Measurements from ENCODE around the gene LTC4S.
"Not testable (repeated sequence)": the region's sequence is repeated elsewhere in the genome, so short reads cannot be mapped to it uniquely, and the experiment has no call there.

The LTC4S gene

DNA sequence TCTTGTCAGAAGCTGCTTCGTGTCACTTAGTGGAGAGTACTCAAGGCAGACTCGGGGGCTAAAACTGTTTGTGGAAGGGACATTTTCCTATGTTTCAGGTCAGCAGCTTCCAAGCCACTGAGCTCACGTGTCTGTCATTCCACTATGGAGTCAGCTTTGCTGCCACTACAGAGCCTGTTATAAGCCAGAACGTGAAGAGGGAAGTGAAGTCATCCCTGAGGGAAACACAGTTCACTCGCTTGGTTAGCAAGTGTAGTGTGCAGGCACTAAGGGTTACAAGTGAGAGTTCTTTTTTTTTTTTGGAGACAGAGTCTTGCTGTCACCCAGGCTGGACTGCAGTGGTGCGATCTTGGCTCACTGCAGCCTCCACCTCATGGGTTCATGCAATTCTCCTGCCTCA is 24.5 kb upstream of the LTC4S start:
- no peak for DNase-seq (ENCODE audit: low read depth in 2 of 2)

DNA sequence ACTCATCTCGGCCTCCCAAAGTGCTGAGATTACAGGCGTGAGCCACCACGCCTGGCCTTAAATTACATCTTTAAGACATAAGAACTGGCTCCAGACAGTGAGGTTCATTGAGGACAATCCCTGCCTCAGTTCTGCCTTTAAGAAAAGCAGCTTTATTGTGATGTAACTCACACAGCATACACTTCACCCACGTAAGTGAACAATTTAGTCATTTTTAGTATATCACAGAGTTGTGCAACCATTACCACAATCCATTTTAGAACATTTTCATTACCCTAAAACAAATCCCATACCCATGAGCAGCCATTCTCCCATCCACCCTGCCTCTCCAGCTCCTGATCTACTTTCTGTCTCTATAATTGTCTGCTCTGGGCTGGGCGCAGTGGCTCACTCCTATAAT is 24.0 kb upstream of the LTC4S start:
- no peak for DNase-seq (ENCODE audit: low read depth in 2 of 2)

DNA sequence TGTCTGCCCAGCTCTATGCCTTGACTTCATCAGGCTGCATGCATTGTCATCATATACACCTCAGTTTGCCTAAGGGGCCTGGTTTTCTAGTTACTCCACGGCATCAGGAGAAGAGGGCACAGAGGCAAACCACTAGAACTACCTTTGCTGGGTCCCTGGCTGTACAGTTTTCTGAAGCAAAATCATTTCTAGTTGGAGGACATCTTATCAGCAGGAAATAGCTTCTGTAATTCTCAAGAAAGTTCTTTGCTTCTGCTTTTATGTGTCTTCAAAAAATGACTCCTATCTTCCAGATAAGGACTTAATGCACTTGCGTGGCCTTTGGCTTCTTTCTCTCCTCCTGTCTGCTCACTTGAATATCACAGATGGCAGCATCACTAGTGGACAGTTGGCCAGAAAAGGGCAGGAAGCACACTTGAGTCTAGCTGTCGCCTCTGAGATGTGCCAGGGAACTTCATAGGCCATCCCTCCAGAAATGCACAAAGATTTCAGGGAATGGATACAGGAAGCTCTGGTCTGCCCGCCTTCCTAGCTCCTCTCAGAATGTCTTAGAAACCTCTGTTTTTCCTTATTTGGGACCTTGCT is 22.4 kb upstream of the LTC4S start:
- no peak for DNase-seq (ENCODE audit: low read depth in 2 of 2)

DNA sequence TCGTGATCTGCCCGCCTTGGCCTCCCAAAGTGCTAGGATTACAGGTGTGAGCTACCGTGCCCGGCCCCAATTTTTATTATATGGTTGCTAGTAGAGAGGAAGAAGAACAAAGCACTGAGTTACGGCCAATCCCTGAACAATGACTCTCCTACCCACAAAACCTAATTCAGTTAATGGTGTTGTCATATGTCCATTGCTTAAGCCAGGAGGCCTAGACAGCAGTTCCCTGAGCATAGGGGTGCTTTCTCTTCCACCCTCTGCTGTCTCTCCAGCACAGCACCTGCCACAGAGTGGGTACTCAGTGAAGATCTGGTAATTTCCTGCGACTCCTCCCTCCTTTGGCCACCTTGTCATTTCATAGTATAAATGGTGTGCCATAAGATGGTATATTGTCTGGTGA is 21.4 kb upstream of the LTC4S start:
- DNase-seq (ENCODE audit: low read depth in 2 of 2), result no peak

DNA sequence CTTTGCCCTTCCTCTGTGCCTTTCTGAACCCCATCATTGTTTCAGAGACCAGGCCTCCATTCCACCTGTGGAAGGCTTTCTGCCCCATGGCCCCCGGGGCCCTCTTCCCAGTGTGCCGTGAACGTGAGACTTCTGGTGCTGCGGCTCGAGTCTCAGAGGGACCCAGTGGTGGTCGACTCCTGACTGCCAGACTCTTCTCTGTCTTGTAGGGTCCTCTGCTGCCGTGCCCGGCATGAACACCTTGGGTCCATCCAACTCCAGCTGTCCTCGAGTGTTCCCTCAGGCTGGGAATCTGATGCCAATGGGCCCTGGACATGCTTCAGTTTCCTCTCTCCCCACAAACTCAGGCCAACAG is 20.1 kb upstream of the LTC4S start:
- DNase-seq (ENCODE audit: low read depth in 2 of 2), result no peak

DNA sequence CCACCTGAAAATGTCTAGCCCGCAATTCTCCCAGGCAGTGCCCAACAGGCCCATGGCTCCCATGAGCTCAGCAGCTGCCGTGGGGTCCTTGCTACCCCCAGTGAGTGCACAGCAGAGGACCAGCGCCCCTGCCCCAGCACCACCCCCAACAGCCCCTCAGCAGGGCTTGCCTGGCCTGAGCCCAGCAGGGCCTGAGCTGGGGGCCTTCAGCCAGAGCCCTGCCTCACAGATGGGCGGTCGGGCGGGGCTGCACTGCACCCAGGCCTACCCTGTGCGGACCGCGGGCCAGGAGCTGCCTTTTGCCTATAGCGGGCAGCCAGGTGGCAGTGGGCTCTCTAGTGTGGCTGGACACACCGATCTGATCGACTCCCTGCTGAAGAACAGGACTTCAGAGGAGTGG is 19.3 kb upstream of the LTC4S start:
- no peak for DNase-seq (ENCODE audit: low read depth in 2 of 2)

DNA sequence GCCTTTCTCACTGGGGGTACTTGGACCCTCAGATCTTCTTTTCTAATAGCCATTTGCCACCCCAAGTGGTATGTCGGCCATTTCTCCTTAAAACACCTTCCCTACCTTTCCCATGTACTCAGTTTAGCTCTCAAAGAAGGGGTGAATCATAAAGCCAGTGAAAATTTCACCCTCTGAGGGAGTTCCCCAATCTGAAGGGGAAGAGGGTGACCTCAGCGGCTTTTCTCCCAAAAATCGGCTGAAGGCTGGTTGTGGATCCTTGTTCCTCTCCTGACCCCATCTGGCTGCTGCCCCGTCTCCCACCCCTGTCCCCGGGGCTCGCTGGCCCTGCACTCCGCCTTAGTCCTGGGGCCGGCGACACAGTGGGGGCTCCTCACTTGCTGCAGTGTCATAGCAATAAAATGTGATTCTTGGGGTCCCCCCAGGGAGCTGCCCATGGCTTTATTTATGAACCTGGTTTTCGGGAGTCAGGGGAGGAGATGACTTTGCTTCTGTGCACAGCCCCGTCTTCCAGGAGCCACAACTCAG is 17.3 kb upstream of the LTC4S start:
- no peak for DNase-seq (ENCODE audit: low read depth in 2 of 2)

DNA sequence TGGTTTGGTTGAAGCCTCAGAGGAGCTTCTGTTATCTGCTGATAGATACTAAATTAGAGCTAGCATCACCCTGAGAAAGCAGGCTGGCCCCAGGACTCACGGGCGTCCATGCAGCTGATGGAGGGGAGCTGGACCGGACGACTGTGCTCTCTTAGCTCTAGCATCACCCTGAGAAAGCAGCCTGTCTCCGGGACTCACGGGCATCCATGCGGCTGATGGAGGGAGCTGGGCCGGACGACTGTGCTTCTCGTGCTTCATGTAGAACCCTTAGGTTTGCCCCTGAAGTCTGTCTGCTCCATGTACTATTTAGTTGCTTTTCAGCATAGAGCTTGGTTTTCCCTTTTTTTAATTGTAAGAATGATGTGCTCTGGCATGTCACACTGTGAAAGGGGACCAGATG is 16.3 kb upstream of the LTC4S start:
- DNase-seq (ENCODE audit: low read depth in 2 of 2), result no peak

DNA sequence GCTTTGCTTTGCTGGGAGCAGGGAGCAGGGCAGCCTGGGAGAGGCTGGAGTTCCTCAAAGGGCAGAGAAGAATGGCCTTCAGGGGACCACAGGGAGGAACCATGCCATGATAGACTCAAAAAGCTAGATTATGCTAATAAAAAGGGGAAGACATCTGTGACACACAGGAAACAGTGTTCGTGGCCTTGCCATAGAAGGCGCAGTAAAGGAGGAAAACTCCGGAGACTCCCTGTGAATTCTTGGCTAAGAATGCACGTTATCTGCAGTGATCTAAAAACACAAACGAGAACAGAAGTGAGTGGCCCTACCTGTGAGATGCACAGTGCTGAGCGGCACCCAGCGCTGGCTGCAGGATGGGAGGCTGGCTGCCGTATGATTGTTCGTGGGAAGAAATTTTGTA is 15.9 kb upstream of the LTC4S start:
- DNase-seq (ENCODE audit: low read depth in 2 of 2), result no peak

DNA sequence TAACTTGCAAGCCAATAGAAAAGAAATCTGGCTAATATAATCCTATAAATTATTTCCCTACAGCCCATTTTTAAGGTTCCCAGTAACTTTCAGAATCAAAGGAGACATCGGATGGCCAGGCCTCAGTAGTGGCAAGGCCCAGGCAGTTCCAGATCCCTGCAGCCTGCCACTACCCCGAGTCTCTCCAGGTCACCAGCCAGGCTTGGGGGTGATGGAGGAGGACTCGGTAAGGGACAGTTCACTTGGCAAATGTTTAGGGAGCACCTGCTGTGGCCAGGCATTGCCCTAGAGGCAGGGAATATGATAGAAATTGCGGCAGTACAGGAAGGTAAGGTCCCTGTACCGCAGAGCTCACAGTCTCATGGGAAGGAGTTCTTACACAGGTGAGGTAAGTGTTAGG is 15.2 kb upstream of the LTC4S start:
- DNase-seq (ENCODE audit: low read depth in 2 of 2), result no peak

DNA sequence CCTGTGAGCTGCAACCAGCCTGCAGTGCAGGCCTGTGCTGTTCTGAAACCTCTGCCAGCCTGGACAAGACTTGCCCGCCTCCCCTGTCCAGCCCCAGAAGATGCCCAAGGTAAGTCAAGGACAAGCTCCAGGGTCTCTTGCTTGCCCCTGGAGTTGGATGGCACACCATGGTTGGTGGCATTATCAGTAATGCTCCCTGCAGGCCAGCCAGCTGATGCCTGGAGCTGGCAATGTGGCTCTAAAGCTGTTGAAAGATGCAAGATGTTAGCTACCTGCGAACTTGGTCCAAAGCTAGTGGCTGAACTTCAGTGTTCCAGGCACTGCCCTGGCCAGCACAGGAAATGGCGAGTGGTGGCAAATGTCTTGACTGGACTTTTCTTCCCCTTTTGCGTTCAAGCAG is 14.0 kb upstream of the LTC4S start:
- DNase-seq (ENCODE audit: low read depth in 2 of 2), result no peak

DNA sequence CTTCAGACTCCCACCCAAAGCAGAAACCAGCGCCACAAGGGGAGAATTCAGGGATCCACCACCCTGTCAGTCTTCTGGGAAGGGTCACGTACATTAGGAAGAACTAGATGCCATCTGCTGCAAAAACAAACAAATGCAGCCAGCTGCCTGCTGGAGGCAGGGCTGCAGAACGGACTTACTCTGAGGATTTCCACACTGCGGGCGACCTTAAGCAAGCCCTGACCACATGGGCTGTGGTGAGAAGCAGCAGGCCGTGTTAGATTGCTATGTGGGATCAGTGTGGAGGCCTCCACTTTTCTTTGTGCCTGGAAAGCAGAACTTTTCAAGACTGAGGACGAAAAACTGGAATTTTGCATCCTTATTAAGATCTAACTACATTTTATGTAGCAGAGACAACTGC is 13.4 kb upstream of the LTC4S start:
- no peak for DNase-seq (ENCODE audit: low read depth in 2 of 2)

DNA sequence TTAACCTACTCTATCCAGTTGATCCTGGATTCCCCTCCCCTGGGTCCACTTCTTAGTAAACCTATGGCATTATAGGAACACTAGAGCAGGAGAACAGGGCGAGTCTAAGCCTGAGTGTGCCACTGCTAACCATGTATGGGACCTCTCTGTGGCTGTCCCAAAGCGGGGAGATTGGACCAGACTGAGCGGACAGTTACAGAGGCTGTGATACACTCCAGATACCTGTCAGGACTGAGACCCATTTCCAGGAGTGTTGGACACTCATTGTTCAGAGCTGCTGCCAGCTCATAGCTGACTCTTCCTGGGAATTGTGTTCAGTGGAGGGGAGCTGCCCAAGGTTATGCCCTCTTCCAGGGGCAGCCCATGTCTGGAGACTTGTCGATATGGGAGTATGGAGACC is 11.9 kb upstream of the LTC4S start:
- no peak for DNase-seq (ENCODE audit: low read depth in 2 of 2)

DNA sequence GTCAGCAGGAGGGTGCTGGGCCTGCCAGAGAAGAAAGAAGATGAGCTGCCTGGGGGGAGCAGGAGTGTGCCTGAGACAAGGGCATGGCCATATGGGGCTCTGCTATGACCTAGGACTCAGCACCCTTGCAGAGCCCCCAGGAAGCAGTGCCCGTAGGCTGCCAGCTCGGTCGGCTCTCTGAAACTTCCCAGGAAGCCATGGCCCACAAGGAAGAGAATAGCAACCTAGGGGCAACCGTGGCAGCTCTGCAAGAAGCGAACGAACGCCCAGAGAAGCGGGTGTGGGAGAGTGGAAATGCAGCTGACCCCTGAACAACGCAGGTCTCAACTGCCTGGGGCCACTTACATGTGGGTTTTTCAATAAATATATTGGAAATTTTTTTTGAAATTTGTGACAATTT is 10.7 kb upstream of the LTC4S start:
- DNase-seq (ENCODE audit: low read depth in 2 of 2), result no peak

DNA sequence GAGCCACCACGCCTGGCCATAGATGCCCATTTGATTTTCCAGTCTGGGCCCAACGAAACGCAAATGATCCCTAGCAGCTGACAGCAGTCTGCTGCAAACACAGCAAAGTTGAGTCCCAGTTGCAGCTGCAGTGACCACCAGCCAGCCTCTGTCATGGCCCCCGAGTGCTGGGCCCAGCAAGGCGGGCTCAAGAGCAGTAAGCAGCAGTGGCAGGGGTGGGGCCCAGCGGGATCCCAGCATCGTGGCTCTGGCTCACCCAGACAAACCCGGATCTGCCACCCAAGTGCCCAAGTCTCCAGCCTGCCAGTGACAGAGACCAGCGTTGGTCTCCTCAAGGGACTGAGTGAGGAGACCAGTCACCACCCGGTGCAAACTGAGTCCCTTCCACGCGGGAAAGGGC is 6.9 kb upstream of the LTC4S start:
- no peak for DNase-seq (ENCODE audit: low read depth in 2 of 2)

DNA sequence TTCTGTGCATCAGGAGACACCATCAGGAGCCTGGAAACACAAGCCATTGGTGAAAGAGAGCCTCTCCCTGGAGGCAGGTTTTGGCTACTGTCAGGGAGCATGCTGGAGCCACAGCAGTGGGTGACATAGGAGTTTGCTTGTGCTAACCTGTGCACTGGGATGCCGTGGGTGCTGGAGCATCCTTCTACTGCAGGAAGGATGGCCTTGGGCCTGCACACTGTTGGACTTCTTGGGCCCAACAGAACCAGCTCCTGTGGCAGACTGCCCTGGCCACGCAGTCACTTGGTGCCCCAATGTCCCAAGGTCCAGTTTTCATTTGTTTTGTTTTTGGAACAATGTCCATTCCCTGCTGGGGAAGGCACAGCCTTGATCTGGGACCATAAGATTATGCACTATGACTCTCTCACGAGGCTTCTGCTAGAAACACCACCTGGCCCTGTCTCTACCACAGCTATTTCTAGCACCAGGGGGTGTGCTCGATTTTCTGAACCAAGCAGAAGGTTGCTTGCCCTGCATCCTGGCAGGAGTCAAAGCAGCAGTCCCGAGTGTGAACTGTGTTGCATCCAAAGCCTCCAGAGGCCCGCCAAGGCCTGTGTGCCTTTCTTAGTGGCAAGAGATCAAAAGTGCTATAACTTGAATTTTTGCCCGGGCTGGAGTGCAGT is 5.5 kb upstream of the LTC4S start:
- DNase-seq (ENCODE audit: low read depth in 2 of 2), result no peak

DNA sequence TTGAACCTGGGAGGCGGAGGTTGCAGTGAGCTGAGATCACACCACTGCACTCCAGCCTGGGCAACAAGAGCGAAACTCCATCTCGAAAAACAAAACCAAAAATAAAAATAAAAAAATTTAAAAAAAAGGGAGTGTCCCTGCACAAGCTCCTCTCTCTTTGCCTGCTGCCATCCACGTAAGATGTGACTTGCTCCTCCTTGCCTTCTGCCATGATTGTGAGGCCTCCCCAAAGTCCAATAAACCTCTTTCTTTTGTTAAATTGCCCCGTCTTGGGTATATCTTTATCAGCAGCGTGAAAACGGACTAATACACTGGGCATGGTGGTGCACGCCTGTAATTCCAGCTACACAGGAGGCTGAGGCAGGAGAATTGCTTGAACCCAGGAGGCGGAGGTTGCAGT is 4.5 kb upstream of the LTC4S start:
- DNase-seq (ENCODE audit: low read depth in 2 of 2), result not testable (repeated sequence)

DNA sequence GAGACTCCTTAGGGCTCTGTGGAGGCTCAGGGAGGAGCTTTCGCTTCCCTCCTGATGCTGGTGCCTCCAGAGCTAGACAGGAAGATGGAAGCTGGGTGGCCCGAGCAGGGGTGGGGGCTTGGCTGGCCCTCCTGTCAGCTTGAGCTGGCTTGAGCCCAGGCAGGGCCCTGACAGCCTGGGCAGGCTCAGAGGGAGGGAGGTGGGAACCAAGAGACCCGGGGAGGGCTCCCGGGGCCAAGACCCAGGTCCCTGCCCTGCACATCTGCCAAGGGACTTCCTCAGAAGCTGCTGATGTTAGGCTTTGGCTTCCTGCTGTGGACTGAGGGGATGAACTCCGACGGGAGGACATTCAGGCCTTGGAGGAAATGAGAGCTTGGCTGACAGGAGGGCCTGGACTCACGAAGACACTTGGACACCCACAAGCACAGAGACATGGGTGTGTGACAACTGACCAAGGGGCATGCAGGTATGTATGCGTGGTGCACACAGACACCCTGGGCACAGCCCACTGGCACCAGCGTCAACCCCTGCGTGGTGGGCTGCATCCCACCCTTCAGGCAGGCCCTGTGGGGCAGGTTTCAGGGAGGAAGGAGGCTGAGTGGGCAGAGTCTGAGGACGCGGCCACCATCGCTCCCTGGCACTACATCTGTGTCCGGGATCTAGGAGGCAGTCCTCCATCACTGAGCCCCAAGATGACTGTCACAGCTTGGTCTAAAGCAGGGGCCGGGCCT is 1.7 kb upstream of the LTC4S start:
- no peak for DNase-seq (ENCODE audit: low read depth in 2 of 2)

DNA sequence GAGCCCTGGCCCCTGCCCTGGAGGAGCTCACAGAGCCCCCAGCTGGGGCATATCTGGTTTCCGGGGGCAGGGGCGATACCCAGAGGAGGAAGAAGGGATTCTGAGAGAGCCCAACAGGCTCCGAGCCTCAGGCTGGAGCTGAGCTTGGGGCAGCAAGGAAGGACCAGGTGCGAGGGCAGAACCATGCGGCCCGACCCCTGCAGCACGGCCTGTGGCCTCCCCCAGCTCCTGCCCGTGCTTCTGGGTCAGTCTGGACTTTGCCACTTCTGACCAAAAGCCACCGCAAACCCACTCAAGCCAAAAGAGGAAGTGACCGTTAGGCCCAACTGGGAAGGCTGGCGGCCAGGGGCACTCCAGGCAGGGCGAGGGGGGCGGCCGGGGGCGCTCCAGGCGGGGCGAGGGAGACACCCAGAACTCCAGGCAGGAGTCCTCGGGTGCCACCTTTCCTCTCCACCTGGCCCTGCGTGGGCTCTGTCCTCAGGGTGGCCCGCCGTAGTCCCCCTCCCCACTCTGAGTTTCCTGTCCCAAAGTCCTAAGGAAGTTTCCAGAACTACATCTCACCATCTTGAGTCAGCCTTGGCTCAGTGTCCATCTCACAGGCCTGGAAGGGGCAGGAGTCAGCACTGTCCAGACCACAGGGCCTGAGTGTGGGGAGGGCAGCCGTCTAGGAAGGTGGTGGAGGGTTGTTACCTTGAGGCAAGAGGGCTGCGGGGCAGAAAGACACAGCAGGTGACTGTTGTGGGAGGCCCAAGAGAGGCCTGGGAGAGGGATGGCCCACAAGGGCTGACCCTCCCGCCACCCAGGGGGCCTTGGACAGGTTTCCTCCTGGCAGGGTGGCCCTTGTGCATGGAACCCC is 946 bp upstream of the LTC4S start:
- DNase-seq (ENCODE audit: low read depth in 2 of 2), result no peak

DNA sequence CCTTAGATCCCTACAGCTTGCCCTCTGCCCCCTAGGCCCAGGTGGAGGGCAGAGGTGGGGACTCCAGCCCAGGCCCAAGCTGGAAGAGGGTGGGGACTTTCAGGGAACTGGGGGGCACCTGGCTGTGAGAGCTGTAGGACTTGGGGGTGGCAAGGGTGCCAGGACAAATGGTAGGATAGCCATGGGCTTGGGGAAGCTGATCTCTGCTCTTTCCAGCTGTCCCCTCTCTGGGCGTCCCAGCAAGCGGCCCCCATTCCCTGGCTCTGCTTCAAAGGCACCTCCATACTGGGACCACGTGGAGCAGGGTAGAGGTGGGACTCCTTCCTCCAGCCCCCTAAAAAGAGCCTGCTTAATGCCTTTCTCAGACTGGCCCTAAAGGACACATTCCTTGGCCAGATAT is 385 bp downstream of the LTC4S start:
- DNase-seq (ENCODE audit: low read depth in 2 of 2), result no peak

DNA sequence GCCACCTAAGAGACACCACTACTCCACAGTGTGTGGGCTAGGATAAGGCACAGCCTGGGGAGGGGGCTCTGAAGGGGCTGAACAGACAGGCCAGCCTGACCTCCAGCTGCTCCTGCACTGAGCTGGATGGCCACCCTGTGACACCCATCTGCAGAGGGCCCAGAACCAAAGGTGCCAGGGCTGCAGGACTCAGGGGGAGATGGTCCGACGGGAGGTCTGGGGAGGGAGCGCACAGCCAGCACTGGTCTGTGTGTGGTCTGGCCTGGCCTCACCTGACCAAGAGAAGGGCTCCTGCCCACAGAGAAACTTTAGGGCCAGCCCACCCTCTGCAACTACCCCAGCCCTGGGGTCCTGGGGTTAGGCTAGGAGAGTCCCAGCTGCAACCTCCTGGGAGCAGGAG is 789 bp downstream of the LTC4S start:
- DNase-seq (ENCODE audit: low read depth in 2 of 2), result no peak

Data from stimulated activated CD4-positive, alpha-beta T cell treated with anti-CD3 and anti-CD28 coated beads, Interleukin-12 subunit alpha, Interleukin-12 subunit beta, amount 100 ng/mL, for 24 hours (primary cell).